HG03280 (cell line): Measurements from ENCODE around the gene DNAJC1.
"Not testable (repeated sequence)": the region's sequence is repeated elsewhere in the genome, so short reads cannot be mapped to it uniquely, and the experiment has no call there.

Source experiments
- ATAC-seq: cut with Tn5 transposase; IDR thresholded peaks from one replicate; pipeline ENCODE4 v1.9.1; 2021; ENCODE audit warnings: mild to moderate bottlenecking, moderate library complexity; ENCODE audit not compliant: unreplicated experiment

Gene DNAJC1

GRCh38 chr10:21733710-21734109 lies 269.8 kb downstream of the DNAJC1 start:
- ATAC-seq, result no peak

- ATAC-seq, result no peak
Measured at GRCh38 chr10:21732067-21732772, 271.3 kb downstream of the DNAJC1 start.

- no peak for ATAC-seq
Measured at GRCh38 chr10:21728618-21729017, 274.9 kb downstream of the DNAJC1 start.

- no peak for ATAC-seq
Measured at GRCh38 chr10:21727452-21728168, 275.9 kb downstream of the DNAJC1 start.

GRCh38 chr10:21726601-21727225 lies 276.8 kb downstream of the DNAJC1 start:
- no peak for ATAC-seq

- ATAC-seq, result no peak
Measured at GRCh38 chr10:21724687-21725367, 278.7 kb downstream of the DNAJC1 start.

- ATAC-seq, result no peak
Measured at GRCh38 chr10:21724020-21724589, 279.4 kb downstream of the DNAJC1 start.

- ATAC-seq, result no peak
Measured at GRCh38 chr10:21722209-21722608, 281.3 kb downstream of the DNAJC1 start.

- ATAC-seq, result no peak
Measured at GRCh38 chr10:21721000-21721665, 282.4 kb downstream of the DNAJC1 start.

- ATAC-seq, result no peak
Measured at GRCh38 chr10:21720090-21720489, 283.4 kb downstream of the DNAJC1 start.

GRCh38 chr10:21719502-21719901 lies 284.0 kb downstream of the DNAJC1 start:
- ATAC-seq, result no peak

- not testable (repeated sequence) for ATAC-seq
Measured at GRCh38 chr10:21717437-21718054, 286.0 kb downstream of the DNAJC1 start.

GRCh38 chr10:21715531-21716195 lies 287.9 kb downstream of the DNAJC1 start:
- no peak for ATAC-seq

GRCh38 chr10:21712975-21713374 lies 290.6 kb downstream of the DNAJC1 start:
- ATAC-seq, result no peak

- ATAC-seq, result no peak
Measured at GRCh38 chr10:21707498-21707897, 296.0 kb downstream of the DNAJC1 start.
